Mesenchymal stem cell (in vitro differentiated cells and primary cell): ENCODE data around the gene CHD3.

Source experiments
- DNase-seq: peaks from one replicate; pipeline ENCODE4 v3.0.0-alpha.2; 2013
- H2AFZ ChIP-seq: one replicate; pipeline ENCODE4 v1.6.1; 2013; ENCODE audit warnings: low read depth, mild to moderate bottlenecking, control low read depth, inconsistent platforms, low read length, moderate library complexity
- H2AK5ac ChIP-seq: 2 replicates; pipeline ENCODE4 v1.6.1; 2013; ENCODE audit warnings: low read length, moderate library complexity, mild to moderate bottlenecking, inconsistent platforms; ENCODE audit not compliant: severe bottlenecking
- H2BK120ac ChIP-seq: one replicate; pipeline ENCODE4 v1.6.1; 2013; ENCODE audit warnings: low read depth, mild to moderate bottlenecking, inconsistent platforms, low read length, moderate library complexity
- H2BK12ac ChIP-seq, 2 experiments: one replicate each; pipeline ENCODE4 v1.6.1; 2013; ENCODE audit warnings: inconsistent platforms in 2 of 2, low read length in 2 of 2, mild to moderate bottlenecking in 2 of 2, moderate library complexity in 2 of 2, control low read depth in 1 of 2
- H2BK15ac ChIP-seq: one replicate; pipeline ENCODE4 v1.6.1; 2013; ENCODE audit warnings: mild to moderate bottlenecking, low read depth, inconsistent platforms; ENCODE audit not compliant: poor library complexity, severe bottlenecking
- H2BK5ac ChIP-seq: 2 replicates; pipeline ENCODE4 v1.6.1; 2013; ENCODE audit warnings: low read depth, mild to moderate bottlenecking, low read length, control low read depth, inconsistent platforms; ENCODE audit not compliant: poor library complexity, severe bottlenecking
- H3K14ac ChIP-seq, 2 experiments: one replicate each; pipeline ENCODE4 v1.6.1; 2013; ENCODE audit warnings: inconsistent platforms in 2 of 2, low read length in 2 of 2, control low read depth in 1 of 2, mild to moderate bottlenecking in 1 of 2, moderate library complexity in 1 of 2
- H3K18ac ChIP-seq, 2 experiments: one replicate each; pipeline ENCODE4 v1.6.1; 2013; ENCODE audit warnings: inconsistent platforms in 2 of 2, low read length in 2 of 2, control low read depth in 1 of 2, low read depth in 1 of 2, mild to moderate bottlenecking in 1 of 2
- H3K23ac ChIP-seq, 2 experiments: one replicate each; pipeline ENCODE4 v1.6.1; 2013; ENCODE audit warnings: inconsistent platforms in 2 of 2, low read length in 2 of 2, mild to moderate bottlenecking in 2 of 2, moderate library complexity in 2 of 2, control low read depth in 1 of 2
- H3K27ac ChIP-seq: 2 replicates; pipeline ENCODE4 v1.5.1; 2013; ENCODE audit warnings: mild to moderate bottlenecking, moderate library complexity, low read length, control low read depth, inconsistent platforms; ENCODE audit not compliant: poor library complexity, severe bottlenecking
- H3K27me3 ChIP-seq, 2 experiments: 2 replicates each; pipeline versions ENCODE4 v1.6.1 to v1.7.0; 2013; ENCODE audit warnings: low read length in 2 of 2, mild to moderate bottlenecking in 2 of 2, moderate library complexity in 2 of 2, control low read depth in 1 of 2, inconsistent platforms in 1 of 2; ENCODE audit not compliant: control insufficient read depth in 1 of 2, insufficient read depth in 1 of 2
- H3K36me3 ChIP-seq, 2 experiments: 2 replicates each; pipeline versions ENCODE4 v1.6.1 to v1.7.0; 2013; ENCODE audit warnings: low read length in 2 of 2, control low read depth in 1 of 2, inconsistent platforms in 1 of 2, low read depth in 1 of 2, mild to moderate bottlenecking in 1 of 2; ENCODE audit not compliant: insufficient read depth in 2 of 2, control insufficient read depth in 1 of 2
- H3K4ac ChIP-seq, 2 experiments: one replicate each; pipeline ENCODE4 v1.6.1; 2013; ENCODE audit warnings: inconsistent platforms in 2 of 2, low read length in 2 of 2, mild to moderate bottlenecking in 2 of 2, moderate library complexity in 2 of 2, control low read depth in 1 of 2, low read depth in 1 of 2
- H3K4me1 ChIP-seq: 2 replicates; pipeline ENCODE4 v1.6.1; 2013; ENCODE audit warnings: low read depth, low read length, control low read depth; ENCODE audit not compliant: control insufficient read depth, insufficient read depth
- H3K4me2 ChIP-seq: 2 replicates; pipeline ENCODE4 v1.6.1; 2013; ENCODE audit warnings: low read length, mild to moderate bottlenecking, inconsistent platforms; ENCODE audit not compliant: poor library complexity, severe bottlenecking
- H3K4me3 ChIP-seq, 2 experiments: 2 replicates each; pipeline versions ENCODE4 v1.5.1 to v1.7.0; 2013; ENCODE audit warnings: low read length in 2 of 2, mild to moderate bottlenecking in 2 of 2, control low read depth in 1 of 2, low read depth in 1 of 2; ENCODE audit not compliant: insufficient read depth in 1 of 2
- H3K79me1 ChIP-seq: replicated peaks from 2 replicates; pipeline ENCODE4 v1.6.1; 2013; ENCODE audit warnings: mild to moderate bottlenecking, control low read depth, low read length, inconsistent platforms; ENCODE audit not compliant: poor library complexity, severe bottlenecking
- H3K9ac ChIP-seq: 2 replicates; pipeline ENCODE4 v1.7.0; 2013; ENCODE audit warnings: mild to moderate bottlenecking, low read length, moderate library complexity
- H3K9me3 ChIP-seq: 2 replicates; pipeline ENCODE4 v1.7.0; 2013; ENCODE audit warnings: mild to moderate bottlenecking, low read length; ENCODE audit not compliant: control insufficient read depth
- H4K8ac ChIP-seq: one replicate; pipeline ENCODE4 v1.6.1; 2013; ENCODE audit warnings: inconsistent platforms, mild to moderate bottlenecking, low read length, moderate library complexity
- H4K91ac ChIP-seq: one replicate; pipeline ENCODE4 v1.6.1; 2013; ENCODE audit warnings: mild to moderate bottlenecking, low read length, inconsistent platforms
- WGBS: methylation state at CpG from one replicate; pipeline ENCODE4 v1.1.7; 2013; ENCODE audit warnings: mixed read lengths; 5-methylcytosine and 5-hydroxymethylcytosine counted together

Gene CHD3

DNA sequence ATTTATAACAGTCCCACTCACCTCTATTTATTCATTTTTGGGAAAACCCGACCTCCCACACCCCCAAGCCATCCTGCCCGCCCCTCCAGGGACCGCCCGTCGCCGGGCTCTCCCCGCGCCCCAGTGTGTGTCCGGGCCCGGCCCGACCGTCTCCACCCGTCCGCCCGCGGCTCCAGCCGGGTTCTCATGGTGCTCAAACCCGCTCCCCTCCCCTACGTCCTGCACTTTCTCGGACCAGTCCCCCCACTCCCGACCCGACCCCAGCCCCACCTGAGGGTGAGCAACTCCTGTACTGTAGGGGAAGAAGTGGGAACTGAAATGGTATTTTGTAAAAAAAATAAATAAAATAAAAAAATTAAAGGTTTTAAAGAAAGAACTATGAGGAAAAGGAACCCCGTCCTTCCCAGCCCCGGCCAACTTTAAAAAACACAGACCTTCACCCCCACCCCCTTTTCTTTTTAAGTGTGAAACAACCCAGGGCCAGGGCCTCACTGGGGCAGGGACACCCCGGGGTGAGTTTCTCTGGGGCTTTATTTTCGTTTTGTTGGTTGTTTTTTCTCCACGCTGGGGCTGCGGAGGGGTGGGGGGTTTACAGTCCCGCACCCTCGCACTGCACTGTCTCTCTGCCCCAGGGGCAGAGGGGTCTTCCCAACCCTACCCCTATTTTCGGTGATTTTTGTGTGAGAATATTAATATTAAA lies 34.4 kb upstream of the CHD3 start:
- Histone ChIP-seq H2AFZ (no peak overlapping the region), H3K18ac (no peak overlapping the region), H3K27me3 (no peaks in the 10 kb centered on the region), H3K4ac (no peak overlapping the region), H4K8ac (no peak overlapping the region), H3K4me2 (peak overlapping the region; percentile 77), H3K4me1 (peaks cover 37% of the 10 kb centered on the region), H2AK5ac (no peak overlapping the region), H2BK5ac (no peak overlapping the region), H2BK12ac (no peak overlapping the region), H3K9ac (no peak overlapping the region), H3K27ac (no peak overlapping the region), H3K4me3 (no peak overlapping the region), H3K9me3 (no peaks in the 10 kb centered on the region), H3K36me3 (peaks cover 42 to 49% of the 10 kb centered on the region in 2 experiments), H4K91ac (no peak overlapping the region), H2BK15ac (no peak overlapping the region), H3K14ac (no peak overlapping the region), H2BK120ac (no peak overlapping the region), H3K23ac (no peak overlapping the region), H3K79me1 (peaks cover 33% of the 10 kb centered on the region)
- DNase-seq: no peak
- 28% methylated on average over 8 of the region's 31 CpGs for WGBS

GRCh38 chr17:7854851-7855659 lies 33.5 kb upstream of the CHD3 start, which contains the start of gene TMEM88:
TMEM88 (plus strand) TSS chr17:7855066; CDS start chr17:7855075, 9 bp downstream.
- peak within 1 kb of the TSS; percentile 95 for H4K91ac ChIP-seq
- H3K4ac ChIP-seq: peak within 1 kb of the TSS; percentile 55 to 87
- H3K14ac ChIP-seq: peak within 1 kb of the TSS in 1 of 2 experiments; percentile 87
- H3K4me3 ChIP-seq: peak within 1 kb of the TSS; percentile 56 to 94
- peak within 1 kb of the TSS; percentile 96 for H3K9ac ChIP-seq
- peak within 1 kb of the TSS; percentile 39 for H2BK120ac ChIP-seq
- H2BK5ac ChIP-seq: no peak within 1 kb of the TSS
- peak within 1 kb of the TSS; percentile 71 to 97 for H3K18ac ChIP-seq
- H3K79me1 ChIP-seq: peaks cover 31% of the 10 kb centered on the region
- peak; percentile 50 for DNase-seq
- H3K4me2 ChIP-seq: peak within 1 kb of the TSS; percentile 77
- peaks cover 41 to 42% of the 10 kb centered on the region in 2 experiments for H3K36me3 ChIP-seq
- H2BK12ac ChIP-seq: peak within 1 kb of the TSS in 1 of 2 experiments; percentile 90
- WGBS: 3% methylated on average over 47 of the region's 57 CpGs
- peak within 1 kb of the TSS in 1 of 2 experiments; percentile 81 for H3K23ac ChIP-seq
- peak within 1 kb of the TSS; percentile 14 for H2AK5ac ChIP-seq
- peaks cover 37% of the 10 kb centered on the region for H3K4me1 ChIP-seq
- peak within 1 kb of the TSS; percentile 19 for H3K27ac ChIP-seq
- peak within 1 kb of the TSS; percentile 30 for H4K8ac ChIP-seq
- peak within 1 kb of the TSS; percentile 60 for H2BK15ac ChIP-seq
- no peaks in the 10 kb centered on the region for H3K9me3 ChIP-seq
- no peak within 1 kb of the TSS for H2AFZ ChIP-seq
- H3K27me3 ChIP-seq: no peaks in the 10 kb centered on the region

DNA sequence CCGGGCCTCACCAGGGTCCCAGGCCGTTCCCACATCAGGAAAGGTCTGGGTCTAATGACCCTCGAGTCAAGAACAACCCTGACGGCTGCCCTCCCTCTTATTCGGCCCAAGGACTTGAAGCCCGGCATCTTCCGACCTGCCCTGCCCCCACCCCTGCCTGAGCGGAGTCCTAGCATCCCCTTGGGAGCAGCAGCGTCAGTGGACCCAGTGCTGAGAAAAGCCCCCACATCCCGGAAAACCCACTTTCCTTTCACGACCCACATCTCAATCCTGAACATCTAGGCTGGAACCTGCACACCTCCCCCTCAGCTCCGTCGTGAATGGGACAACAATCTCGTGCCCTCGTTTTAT lies 33.0 kb upstream of the CHD3 start:
- H3K79me1 ChIP-seq: peaks cover 35% of the 10 kb centered on the region
- H3K18ac ChIP-seq: peak overlapping the region; percentile 71 to 97
- H3K27ac ChIP-seq: peak overlapping the region; percentile 19
- peak overlapping the region in 1 of 2 experiments; percentile 87 for H3K14ac ChIP-seq
- H3K4me2 ChIP-seq: peak overlapping the region; percentile 77
- no peak overlapping the region for H2BK5ac ChIP-seq
- H3K4ac ChIP-seq: peak overlapping the region; percentile 55 to 87
- H3K9ac ChIP-seq: peak overlapping the region; percentile 96
- H3K9me3 ChIP-seq: no peaks in the 10 kb centered on the region
- peak overlapping the region in 1 of 2 experiments; percentile 90 for H2BK12ac ChIP-seq
- H2AK5ac ChIP-seq: no peak overlapping the region
- H4K91ac ChIP-seq: peak overlapping the region; percentile 95
- peaks cover 37% of the 10 kb centered on the region for H3K4me1 ChIP-seq
- peak overlapping the region; percentile 39 for H2BK120ac ChIP-seq
- peak overlapping the region; percentile 56 to 94 for H3K4me3 ChIP-seq
- no peak overlapping the region for H2BK15ac ChIP-seq
- peaks cover 39 to 42% of the 10 kb centered on the region in 2 experiments for H3K36me3 ChIP-seq
- H3K23ac ChIP-seq: peak overlapping the region in 1 of 2 experiments; percentile 81
- WGBS: 2% methylated on average over 13 of the region's 15 CpGs
- no peak overlapping the region for H2AFZ ChIP-seq
- DNase-seq: peak; percentile 57
- H3K27me3 ChIP-seq: no peaks in the 10 kb centered on the region
- H4K8ac ChIP-seq: peak overlapping the region; percentile 30
